AG04449 (cell line): Measurements from ENCODE around the gene LRMDA.
A peak's percentile ranks its signal among the peaks of the same experiment; 100 is the strongest.

Experiments used
- CTCF ChIA-PET: fragments of 350-600 bp; formaldehyde crosslinking; extraction: SDS; loops from one replicate; lab custom pipeline; 2021; ENCODE audit warnings: antibody characterized with exemption; lab: Yijun Ruan, JAX
- POLR2A ChIA-PET: fragments of 400-600, 350-600 bp; formaldehyde crosslinking; extraction: SDS; loops from one replicate; lab custom pipeline; 2020; ENCODE audit warnings: antibody characterized with exemption, inconsistent platforms; lab: Yijun Ruan, JAX
- DNase-seq: peaks from one replicate; pipeline ENCODE4 v3.0.0-alpha.2; 2010; ENCODE audit warnings: low read depth, low spot score
- H3K4me3 ChIP-seq: 2 replicates; pipeline ENCODE4 v1.5.1; 2011; ENCODE audit warnings: low read depth, mild to moderate bottlenecking, control low read depth, low read length
- CTCF ChIP-seq: IDR thresholded peaks from one replicate; pipeline ENCODE4 v1.5.1; 2011; ENCODE audit warnings: mild to moderate bottlenecking, moderate library complexity, low read length, control low read depth, inconsistent platforms; ENCODE audit not compliant: insufficient read depth; ENCODE audit errors: missing control alignments

LRMDA gene

DNA sequence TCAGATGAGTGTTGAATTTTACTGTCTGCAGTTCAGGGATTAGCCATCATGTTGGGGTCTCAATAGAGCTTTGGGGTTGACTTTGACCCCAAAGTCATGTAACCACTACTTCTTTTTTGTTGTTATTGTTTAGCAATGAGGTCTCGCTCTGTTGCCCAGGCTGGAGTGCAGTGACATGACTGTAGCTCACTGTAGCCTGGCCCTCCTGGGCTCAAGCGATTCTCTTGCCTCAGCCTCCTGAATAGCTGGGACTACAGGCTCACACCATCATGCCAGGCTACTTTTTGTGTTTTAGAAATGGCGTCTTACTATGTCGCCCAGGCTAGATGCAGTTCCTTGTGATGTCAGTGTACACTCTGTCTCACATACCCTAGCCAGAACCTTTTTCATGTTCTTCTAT is 598.4 kb downstream of the LRMDA start:
- no peak overlapping the region for H3K4me3 ChIP-seq
- no peak for DNase-seq
- ChIA-PET POLR2A (no interaction called here), CTCF (interaction anchor here (2.3 to 4.9 kb wide), 2 partner anchors 7 to 630 kb away, joined by 7 to 43 read pairs; no protein-coding TSS in a partner anchor)
- no peak for TF ChIP-seq CTCF

- no peak for TF ChIP-seq CTCF
- POLR2A ChIA-PET: no interaction called here
- no peak overlapping the region for H3K4me3 ChIP-seq
- DNase-seq: no peak
- CTCF ChIA-PET: no interaction called here
Measured at GRCh38 chr10:76031099-76031498, 599.7 kb downstream of the LRMDA start.

GRCh38 chr10:76031769-76032699 is 600.6 kb downstream of the LRMDA start:
- CTCF ChIA-PET: no interaction called here

GRCh38 chr10:76032700-76033039 is 601.2 kb downstream of the LRMDA start:
- no peak overlapping the region for H3K4me3 ChIP-seq
- ChIA-PET POLR2A (no interaction called here), CTCF (interaction anchor here (1.2 kb wide), 1 partner anchor 632 kb away, joined by 3 read pairs; no protein-coding TSS in a partner anchor)
- DNase-seq: no peak
- no peak for TF ChIP-seq CTCF

More at GRCh38 chr10:76031769-76032699, 600.6 kb downstream of the LRMDA start:
- DNase-seq: no peak
- H3K4me3 ChIP-seq: no peak overlapping the region
- no peak for TF ChIP-seq CTCF
- POLR2A ChIA-PET: no interaction called here

DNA sequence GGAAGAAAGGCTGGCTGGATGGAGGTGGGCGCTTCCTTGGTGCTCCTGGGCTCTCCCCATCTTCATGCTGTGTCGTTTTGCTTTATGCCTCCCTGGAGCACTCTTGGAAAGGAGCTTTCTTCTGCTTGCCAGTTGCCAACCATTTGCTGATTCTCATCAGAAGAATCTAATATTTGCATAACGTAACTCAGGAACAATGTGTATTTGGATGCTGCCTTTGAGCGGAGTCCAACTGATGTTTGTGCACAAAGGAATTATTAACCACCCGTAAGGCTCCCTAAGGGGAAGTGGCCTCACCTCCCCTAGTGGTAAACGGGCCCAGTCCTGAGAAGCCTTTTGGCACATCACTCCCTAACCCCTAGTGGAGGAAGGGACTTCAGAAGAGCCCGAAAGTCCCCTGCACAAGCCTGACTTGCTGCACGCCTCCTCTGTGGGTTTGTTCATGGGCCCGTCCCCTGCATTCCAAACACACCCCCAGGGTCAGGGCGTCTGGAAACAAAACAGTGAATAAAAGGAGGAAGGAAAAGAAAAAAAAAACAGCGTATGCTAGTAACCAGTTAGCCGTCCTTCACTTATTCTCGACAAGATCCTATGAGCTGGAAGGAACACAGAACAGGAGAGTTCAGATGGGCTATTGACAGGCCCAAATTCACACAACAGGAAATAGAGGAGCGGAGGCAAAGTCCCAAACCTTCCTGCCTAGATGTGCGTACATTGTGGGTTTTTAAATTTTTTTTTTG is 602.2 kb downstream of the LRMDA start:
- CTCF ChIA-PET: interaction anchor here (1.0 to 2.5 kb wide), 5 partner anchors 10 to 634 kb away, joined by 3 to 7 read pairs (median 4); no protein-coding TSS in a partner anchor
- POLR2A ChIA-PET: no interaction called here
- TF ChIP-seq CTCF: no peak
- peak; percentile 16 for DNase-seq
- no peak overlapping the region for H3K4me3 ChIP-seq
